Stimulated activated CD8-positive, alpha-beta memory T cell treated with anti-CD3 and anti-CD28 coated beads, Interleukin-15, amount 100 ng/mL, for 1 hour (primary cell): Measurements from ENCODE around the gene INAFM1.

Experiments
- DNase-seq: peaks from one replicate; pipeline ENCODE4 v3.0.0-alpha.2; 2020; ENCODE audit warnings: low read depth

The INAFM1 gene

DNA sequence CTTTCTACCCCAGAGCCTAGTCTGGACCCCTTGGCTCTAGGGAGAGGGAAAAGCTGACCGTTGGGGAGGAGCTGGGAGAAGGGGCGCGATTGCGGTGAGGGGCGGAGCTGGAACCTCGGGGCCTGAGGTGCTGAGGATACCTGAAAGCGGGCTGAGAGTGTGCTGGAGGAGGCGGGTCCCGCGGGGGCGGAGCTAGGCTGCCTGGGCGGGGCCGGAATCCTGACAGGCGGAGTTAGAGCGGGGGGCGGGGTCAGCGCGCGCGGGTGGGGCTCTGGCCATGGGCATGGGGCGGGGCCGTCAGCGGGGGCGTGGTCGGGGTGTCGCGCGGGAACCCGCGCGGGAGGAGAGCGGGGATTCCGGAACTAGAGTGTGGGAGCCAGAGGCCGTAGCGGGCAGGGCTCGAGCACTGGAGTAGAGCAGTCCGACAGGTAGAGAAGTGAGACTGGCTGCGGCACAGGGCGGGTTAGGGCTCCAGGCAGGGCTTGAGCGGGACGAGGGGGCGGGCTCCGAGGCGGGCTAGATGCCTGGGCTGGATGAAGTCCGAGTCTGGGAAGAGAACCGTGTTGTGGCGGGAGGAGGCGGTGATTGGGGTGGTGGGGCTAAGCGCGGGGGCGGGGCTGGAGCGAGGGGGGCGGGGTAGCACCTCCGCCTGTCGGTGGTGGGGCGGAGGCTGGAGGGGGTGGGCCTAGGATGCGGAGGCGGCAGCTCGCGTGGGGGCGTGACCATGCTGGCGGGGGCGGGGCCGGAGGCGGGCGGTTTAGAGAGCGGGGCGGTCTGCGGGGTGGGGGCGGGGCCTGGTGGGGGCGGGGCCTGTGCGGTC, at the start of gene INAFM1:
Gene INAFM1, plus strand, starts transcription at position 815 of the 820 bp plus-strand sequence. CDS start 35 bp downstream, outside the sequence.
- DNase-seq = peak; percentile 100

DNA sequence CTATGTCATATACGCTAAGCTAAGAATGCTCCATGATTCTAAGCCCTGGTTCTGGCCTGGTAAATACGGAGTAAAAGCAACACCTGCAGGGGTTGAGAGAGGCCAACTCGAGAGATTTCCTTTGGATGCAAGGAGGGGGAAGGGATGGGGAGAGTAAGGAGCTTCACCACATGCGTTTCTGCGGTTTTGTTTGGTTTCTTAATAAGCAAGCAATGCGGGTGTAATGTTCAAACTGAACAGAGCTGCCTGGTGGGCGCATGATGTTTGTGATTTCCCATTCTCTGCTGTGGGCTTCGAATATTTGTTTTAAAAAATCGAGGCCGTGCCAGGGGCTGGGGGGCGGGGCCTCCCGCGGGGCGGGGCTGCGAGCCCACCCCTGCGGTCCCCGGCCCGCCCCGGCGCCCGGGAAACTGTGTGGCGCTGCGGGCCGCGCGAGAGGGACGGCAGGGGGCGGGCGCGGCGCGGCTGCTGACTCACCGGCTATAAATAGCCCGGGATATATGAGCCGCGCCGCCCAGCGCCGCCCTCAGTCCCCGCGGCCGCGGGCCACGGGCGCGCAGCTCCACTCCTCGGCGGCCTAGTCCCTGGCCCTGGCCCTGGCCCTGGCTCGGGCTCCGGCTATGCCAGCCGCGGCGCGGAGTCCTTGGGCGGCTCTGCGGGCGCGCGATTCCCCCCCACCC, 48.8 kb upstream of the INAFM1 start:
- DNase-seq = peak; percentile 75

DNA sequence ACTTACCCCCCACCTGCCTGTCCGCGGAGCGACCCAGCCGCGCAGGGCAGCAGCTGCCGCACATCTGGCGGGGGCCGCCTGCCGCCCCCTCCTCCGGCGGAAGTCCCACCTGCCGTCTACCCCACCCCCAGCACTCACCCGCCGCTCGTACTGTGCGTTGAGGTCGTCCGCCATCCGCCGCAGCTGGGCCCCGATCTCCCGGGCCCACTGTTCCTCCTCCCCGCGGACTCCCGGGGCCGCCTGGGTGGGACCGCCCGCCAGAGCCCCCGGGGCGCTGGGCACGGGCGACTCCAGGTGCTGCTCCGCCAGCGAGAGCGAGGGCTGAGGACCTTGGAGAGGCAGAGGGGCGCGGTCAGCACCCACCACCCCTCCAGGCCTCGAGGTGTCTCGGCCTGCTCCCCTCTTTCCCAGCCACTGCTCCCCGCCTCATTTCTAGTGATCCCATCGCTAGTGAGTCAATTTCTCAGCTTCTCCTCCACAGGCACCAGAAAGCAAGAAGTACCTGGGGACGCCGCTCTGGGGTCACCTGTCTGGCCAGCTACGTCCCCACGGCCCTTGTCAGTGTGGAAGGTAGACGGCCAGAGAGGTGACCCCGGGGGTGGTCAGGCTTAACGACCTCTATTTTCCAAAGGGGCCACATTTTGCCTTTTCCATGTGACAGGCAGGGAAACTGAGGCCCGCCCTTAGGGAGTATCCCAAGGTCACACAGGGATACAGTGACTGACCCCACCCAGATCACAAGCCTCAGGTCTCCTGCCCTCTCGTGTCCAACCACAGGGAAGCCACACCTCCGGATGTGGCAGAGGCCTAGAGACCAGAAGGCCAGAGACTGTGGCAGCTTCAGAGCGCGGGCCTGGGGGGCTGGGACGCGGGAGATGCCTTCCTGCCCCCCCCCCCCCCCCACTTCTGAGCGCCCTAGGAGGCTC, 48.0 kb upstream of the INAFM1 start:
- DNase-seq = no peak

DNA sequence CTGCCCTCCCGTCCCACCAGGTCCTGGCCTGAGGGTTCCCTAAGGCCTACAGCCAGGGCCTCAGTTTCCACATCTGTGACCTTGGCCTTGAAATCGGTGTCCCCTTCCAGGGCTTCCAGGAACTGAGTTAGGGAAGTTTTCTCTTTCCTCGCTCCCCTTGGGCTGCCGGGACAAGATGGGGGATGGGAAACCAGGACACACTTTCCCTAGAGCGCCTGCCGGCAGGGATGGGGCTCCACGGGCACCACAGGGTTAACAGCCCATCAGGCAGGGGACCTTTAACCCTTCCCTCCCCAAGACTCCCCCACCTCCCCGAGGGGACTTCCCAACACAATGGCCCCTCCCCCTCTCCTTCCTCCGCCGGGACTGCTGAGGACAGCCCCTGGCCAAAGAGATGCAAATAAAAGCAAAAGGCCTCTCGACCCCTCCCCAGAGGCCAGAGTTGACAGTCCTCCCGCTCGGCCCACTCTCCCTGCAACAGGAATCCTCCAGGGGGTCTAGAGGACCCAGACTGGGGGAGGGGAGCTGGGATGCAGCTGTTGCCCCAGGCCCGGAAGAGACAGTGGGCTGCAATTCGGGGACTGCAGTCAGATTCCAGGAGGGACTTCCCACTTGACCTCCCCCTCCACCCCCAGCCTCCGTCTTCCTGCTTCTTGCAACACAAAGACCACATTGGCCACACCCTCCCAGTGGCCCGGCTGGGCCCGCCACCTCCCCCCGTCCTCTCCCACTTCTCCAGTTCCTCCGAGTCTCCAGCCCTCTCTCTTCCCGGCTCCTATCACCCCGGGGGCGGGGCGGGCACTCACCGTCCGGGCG, 47.1 kb upstream of the INAFM1 start:
- no peak for DNase-seq

DNA sequence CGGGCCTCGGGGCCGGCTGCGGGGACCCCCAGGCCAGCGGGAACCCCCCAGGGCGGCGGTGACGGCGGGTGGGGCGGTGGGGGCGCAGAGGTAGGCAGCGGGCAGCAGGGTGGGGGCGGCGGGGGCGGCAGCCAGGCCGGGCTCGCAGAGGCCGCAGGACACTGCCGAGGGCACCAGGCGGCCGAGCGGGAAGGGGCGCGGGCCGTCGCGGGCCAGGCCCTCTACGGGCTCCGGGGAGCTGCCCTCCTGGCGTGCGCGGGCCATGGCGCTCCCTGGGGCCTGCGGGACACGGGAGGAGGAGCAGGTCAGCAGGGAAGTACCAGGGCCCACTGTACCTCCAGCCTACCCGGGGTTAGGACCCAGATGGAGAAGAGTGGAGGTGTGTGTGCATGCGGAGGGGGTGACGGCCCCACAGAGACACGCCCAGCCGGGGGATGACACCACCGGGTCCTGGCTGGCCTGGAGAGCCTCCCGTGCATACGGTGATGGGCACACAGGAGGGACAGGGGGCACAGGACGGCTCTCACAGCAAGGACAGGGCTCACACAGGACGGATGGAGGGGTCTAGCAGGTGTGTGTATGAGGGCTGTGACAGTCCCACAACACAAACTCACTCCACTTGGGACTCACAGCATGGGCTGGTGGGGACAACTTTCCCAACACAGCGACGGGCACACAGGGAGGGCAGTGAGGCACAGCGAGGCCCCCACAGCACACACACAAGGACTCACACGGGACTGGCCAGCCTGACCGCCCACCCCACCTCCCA, 46.3 kb upstream of the INAFM1 start:
- DNase-seq = no peak

DNA sequence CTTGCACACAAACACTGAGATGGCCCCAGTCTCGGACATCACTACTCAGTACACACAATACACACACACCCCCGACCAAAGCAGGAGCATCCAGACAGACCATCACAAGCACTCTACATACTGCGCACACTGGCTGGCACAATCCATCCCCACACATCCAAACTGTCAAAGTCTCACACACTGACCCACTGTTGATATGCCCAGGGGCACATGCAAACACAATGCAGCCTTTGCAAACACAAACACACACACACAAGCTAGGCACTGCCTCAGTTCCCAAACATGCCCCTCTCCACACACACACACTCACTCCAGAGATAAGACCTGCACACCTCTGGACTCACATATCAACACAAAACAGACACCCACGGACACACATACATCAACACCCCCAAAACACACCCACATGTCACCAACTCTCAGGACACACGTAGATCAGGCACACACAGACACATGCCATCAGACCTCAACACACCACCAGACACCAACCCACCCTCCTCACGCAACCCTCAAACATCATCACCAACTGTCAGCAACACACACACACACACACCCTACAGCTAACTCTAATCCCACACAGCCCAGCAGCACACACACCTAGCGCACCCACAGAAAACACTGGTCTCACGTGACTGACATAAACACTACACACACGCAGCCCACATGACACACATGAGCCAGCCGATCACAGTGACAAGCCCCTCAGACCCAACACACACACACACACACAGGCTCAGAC, 45.6 kb upstream of the INAFM1 start:
- DNase-seq = no peak

DNA sequence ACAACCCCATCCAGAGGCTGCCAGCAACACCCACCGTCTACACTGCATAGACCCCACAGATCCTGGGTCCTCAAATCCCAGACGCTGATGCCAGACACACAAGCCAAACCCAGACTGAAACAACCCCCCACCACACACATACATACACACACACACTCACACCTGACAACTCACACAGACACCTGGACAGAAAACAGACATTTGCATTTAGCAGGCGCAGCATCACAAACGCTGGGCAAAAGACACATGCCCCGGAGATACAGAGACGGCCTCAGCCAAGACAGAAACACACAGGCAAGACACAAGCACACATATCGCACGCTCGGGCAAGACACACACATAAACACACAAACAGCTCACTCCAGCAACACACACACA, 45.0 kb upstream of the INAFM1 start:
- DNase-seq = no peak

DNA sequence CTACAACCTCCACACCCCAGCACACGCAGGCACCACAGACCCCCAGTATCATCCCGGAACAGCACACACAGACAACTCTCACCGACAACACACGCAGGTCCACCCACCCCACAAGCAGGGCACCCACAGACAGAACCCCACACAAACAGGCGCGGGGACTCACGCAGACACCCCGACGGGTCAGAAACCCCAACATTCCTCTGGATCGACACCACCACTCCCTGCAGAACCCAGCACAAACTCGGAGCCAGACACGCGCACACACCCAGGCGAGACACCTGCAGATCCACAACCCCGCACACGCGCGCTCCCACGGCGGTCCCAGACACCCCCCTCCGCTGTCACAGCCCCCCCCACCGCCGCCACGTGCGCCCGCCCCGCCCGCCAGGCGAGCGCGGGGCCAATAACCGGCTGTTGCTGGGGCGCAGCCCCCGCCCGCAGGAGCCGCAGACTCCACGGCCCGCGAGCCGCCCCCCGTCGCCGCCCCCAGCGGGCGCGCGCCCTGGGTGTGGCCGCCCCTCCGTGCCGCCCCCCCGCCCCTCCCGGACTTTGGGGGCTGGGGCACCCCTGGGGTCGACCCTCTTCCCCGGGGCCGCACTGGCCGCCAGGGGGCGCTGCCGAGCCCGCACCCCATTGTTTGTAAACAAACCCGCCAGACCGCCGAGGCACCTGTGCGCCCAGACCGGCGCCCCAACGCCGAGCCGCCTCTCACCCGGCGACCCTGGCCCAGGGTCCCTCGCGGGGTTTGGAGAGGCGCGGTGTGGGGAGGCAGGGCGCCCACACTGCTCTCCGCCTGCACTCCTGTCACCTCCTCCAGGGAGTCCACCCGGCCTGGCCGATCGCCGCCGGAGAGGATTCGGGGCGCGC, 44.4 kb upstream of the INAFM1 start:
- peak; percentile 62 for DNase-seq

DNA sequence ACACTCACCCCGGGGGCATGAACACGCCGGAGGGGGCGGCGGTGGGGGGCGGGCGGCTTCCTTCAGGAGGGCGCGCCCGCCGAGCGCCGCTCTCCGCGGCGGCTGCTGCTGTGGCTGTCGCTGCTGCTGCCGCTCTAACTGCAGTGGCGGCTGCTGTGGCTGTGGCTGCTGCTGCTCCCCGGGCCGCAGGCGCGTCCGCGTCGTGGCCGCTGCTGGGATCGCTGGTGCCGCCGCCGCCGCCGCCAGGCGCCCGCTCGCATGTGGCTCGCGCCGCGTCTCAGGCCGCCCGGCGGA, 43.8 kb upstream of the INAFM1 start, which contains the start of gene BBC3:
Gene BBC3, minus strand, starts transcription at position 279 of the 294 bp plus-strand sequence. CDS start 2,768 bp downstream, outside the sequence.
- no peak for DNase-seq

DNA sequence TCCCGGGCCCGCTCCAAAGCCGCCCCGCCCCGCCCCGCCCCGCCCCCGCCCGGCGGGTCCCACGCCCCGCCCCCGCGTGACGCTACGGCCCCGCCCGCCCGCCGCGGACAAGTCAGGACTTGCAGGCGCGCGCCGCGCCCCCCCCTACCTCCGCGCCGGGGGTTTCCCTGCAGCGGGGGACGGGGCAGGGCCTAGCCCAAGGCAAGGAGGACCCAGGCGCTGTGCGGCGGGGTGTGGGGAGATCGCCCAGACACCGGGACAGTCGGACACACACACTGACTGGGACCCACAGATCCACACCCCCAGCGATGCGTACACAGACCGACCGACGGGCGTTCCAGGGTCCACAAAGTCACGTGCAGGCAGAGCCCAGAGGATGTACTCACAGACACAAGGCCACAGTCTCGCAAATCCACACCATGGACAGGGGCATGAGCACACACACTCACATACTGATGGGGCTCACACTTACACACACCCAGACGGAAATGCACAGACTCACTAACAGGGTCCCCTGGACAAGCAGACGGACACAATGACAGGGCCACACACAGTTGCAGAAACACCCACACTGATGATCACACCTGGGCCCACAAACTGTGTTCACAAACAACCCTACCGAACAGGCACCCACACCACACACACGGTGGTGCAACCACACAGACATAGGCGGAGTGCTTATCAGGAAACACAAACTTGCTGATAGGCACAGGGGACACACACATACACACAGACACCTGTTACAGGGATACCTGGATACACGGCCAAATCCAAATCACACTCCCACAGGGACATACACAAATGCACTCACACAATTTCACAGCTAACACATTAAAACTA, 43.2 kb upstream of the INAFM1 start:
- DNase-seq = peak; percentile 81

DNA sequence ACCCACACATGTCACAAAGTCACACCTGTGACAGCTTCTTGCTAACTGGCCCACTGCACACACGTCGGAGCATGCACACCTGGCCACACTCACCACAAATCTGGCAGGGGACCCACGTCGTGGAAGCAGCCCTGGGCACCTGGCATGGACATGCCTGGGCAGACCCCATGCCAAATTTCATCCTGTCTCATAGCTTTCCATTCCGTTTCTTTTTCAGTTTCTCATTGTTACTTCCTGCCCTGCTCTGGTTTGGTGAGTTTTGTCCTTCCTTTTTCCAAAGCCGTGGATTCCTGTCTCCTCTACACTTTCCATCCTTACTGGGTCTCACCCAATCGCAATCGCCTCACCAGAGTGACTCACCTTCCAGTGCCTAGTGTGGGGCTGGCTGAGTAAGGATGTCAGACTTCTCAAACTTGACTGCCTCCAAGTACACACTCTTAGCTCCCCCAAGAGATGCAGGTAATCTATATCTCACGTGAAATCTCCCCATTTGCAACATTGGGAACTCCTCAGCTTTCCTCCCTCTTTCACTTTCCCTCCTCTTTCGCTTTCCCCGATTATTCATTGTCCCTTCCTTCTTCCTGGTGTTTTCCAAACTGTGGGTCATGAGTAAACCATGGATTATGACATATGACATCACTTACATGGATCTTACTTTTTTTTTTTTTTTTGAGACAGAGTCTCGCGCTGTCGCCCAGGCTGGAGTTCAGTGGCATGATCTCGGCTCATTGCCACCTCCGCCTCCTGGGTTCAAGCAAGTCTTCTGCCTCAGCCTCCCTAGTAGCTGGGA, 42.1 kb upstream of the INAFM1 start:
- no peak for DNase-seq

DNA sequence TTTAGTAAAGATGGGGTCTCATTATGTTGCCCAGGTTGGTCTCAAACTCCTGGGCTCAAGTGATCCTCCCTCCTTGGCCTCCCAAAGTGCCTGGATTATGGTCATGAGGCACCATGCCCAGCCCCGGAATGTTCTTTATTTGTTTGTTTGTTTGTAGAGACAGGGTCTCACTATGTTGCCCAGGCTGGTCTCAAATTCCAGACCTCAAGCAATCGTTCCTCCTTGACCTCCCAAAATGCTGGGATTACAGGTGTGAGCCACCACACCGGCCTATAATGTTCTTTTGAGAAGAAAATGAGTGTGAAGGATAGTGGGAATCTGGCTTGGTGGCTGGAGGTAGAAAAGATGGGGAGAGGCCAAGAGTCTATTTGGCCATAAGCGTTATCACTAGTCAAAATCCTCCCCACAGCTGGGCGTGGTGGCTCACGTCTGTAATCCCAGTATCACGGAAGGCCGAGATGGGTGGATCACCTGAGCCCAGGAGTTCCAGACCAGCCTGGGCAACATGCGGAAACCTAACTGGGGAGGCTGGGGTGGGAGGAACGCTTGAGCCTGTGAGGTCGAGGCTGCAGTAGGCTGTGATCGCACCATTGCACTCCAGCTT, 38.5 kb upstream of the INAFM1 start:
- DNase-seq = no peak

DNA sequence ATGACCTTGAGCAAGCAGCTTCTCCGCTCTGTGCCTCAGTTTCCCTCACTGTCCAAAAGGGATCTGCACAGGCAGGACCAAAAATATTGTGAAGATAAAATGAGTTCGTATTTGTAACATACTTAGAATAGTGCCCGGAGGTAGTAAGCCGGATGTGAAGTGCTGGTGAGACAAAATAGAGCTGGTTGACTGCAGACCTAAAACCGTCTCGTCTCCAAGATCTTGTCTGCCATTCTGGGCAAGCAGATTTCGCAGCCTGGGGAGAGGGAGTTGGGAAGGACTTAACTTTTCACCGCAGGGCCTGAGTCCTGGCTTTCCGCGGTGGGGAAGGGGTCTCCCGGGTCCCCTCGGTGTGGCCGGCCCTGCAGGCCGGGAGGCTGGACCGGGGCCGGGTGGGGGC, 35.5 kb upstream of the INAFM1 start:
- DNase-seq = no peak

DNA sequence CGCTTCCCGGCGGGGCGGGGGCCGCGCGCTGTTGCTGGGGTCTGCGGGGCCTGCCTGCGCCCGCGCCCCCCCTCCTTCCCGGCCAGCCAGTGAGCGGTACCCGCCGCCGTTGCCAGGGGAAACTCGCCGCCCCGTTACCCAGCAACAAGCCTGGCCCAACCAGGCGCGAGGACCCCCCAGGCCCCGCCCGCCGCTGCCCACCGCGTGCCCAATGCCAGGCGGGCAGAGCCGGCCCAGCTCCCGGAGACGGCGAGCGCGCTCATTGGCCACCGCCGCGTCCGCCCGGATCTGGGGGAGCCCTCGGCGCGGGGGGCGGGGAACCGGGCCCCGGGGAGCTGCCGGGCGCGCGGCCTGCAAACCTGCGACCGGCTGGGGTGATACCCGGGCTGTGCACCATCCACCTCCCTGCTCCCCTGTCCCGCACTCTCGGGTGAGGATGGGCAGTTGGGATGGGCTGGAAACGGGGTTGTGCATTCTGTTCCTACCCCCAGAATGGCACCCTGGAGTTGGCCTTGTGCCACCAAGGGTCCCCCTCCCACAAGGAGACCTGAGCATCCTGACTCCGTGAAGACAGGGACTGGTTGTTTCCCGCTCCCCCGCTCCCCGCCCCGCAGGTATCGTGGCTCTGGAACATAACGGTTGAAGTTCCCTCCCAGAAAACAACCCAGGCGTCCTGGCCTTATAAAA, 34.9 kb upstream of the INAFM1 start:
- no peak for DNase-seq

DNA sequence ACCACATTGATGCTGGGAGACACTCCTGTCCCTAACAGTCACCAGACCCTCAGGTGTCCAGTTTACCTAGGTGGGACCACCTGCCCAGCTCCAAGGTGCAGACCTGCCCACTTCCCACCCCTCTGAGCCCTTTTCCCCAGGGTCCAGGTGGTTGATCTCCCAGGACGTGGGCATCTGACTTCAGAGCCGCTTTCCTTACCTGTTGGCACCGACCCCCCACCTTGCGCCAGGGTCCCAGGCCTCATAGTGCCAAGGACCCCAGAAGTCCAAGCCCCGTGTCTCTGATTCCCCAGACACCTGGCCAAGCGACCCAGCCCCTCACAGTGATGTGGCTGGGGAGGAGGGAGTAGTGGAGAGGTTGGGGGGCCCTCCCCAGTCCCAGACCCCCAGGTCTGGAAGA, 34.1 kb upstream of the INAFM1 start:
- DNase-seq = no peak
